HepG2 (cell line): Measurements from ENCODE around the gene ATP9A. TPM values are rescaled to one million over a fixed set of nuclear protein-coding genes. Genes with fewer than 3 reads are reported as not detected.

Experiments used
- ELF4 ChIP-seq: sonication (generic); formaldehyde crosslinking; IDR thresholded peaks from 2 replicates; pipeline ENCODE4 v1.5.0; 2020; ENCODE audit warnings: missing genetic modification reagents, mild to moderate bottlenecking, moderate library complexity, borderline replicate concordance
- GPN1 ChIP-seq: sonication (generic); formaldehyde crosslinking; IDR thresholded peaks from 2 replicates; pipeline ENCODE4 v1.5.1; 2020; ENCODE audit warnings: missing genetic modification reagents, borderline replicate concordance
- PRPF4 ChIP-seq: fragments of 200-400 bp; formaldehyde crosslinking; IDR thresholded peaks from 2 replicates; pipeline ENCODE4 v1.6.1; 2016; ENCODE audit warnings: low read length, low read depth; ENCODE audit not compliant: poor library complexity, severe bottlenecking
- SP5 ChIP-seq: IDR thresholded peaks from 2 replicates; pipeline ENCODE4 v1.6.1; 2016; ENCODE audit warnings: low read depth, borderline replicate concordance
- TEAD2 ChIP-seq: sonication (generic); formaldehyde crosslinking; IDR thresholded peaks from 2 replicates; pipeline ENCODE4 v1.9.0; 2021; ENCODE audit warnings: missing genetic modification reagents
- YEATS4 ChIP-seq: sonication (generic); formaldehyde crosslinking; IDR thresholded peaks from 2 replicates; pipeline ENCODE4 v1.4.0; 2020; ENCODE audit warnings: missing genetic modification reagents, borderline replicate concordance
- ZNF256 ChIP-seq: sonication (generic); formaldehyde crosslinking; conservative IDR thresholded peaks from 2 replicates; pipeline ENCODE4 v1.4.0; 2020; ENCODE audit warnings: missing genetic modification reagents
- ZNF556 ChIP-seq: sonication (generic); formaldehyde crosslinking; IDR thresholded peaks from 2 replicates; pipeline ENCODE4 v1.4.0; 2020; ENCODE audit warnings: mild to moderate bottlenecking, missing genetic modification reagents, borderline replicate concordance
- ZNF557 ChIP-seq: sonication (generic); formaldehyde crosslinking; IDR thresholded peaks from 2 replicates; pipeline ENCODE4 v1.4.0; 2020; ENCODE audit warnings: missing genetic modification reagents
- ZNF614 ChIP-seq: IDR thresholded peaks from 2 replicates; pipeline ENCODE4 v1.6.1; 2018; ENCODE audit warnings: missing biosample characterization, missing genetic modification reagents, inconsistent platforms, borderline replicate concordance
- ZNF670 ChIP-seq: sonication (generic); formaldehyde crosslinking; IDR thresholded peaks from 2 replicates; pipeline ENCODE4 v1.8.0; 2022; ENCODE audit warnings: mild to moderate bottlenecking, missing genetic modification reagents, borderline replicate concordance
- ZSCAN21 ChIP-seq: sonication (generic); formaldehyde crosslinking; IDR thresholded peaks from 2 replicates; pipeline ENCODE4 v1.8.0; 2022; ENCODE audit warnings: mild to moderate bottlenecking, missing genetic modification reagents, moderate library complexity, borderline replicate concordance
- polyA plus RNA-seq, 8 experiments: library from polyadenylated mRNA; depleted of rRNA in 3 of 8; stranded (reverse) in 7 of 8; unstranded in 1 of 8; fragments of >200 nt; fragmentation: Illumina TruSeq in 4 of 8; extraction: Trizol in 4 of 8; gene quantifications; 2 replicates each; pipeline versions ENCODE4 v1.2.1 to v1.2.3, GENCODE V29; 2011 to 2016; ENCODE audit warnings: low read depth in 4 of 8, missing spikeins in 1 of 8, mixed read lengths in 1 of 8; ENCODE audit not compliant: insufficient read depth in 1 of 8
- total RNA-seq, 5 experiments: library from RNA; depleted of rRNA; stranded (reverse); fragments of >200 nt; fragmentation: Illumina TruSeq; extraction: Trizol; gene quantifications; 2 replicates each; pipeline ENCODE4 v1.2.3, GENCODE V29; 2016; ENCODE audit warnings: low read depth in 1 of 5
- TF ChIP-seq, protein P1 (sequence below): sonication (generic); formaldehyde crosslinking; IDR thresholded peaks from 2 replicates; pipeline ENCODE4 v1.9.0; 2021; ENCODE audit warnings: missing genetic modification reagents, borderline replicate concordance
- TF ChIP-seq, protein P2 (sequence below): sonication (generic); formaldehyde crosslinking; IDR thresholded peaks from 2 replicates; pipeline ENCODE4 v1.5.0; 2020; ENCODE audit warnings: missing genetic modification reagents, mild to moderate bottlenecking, borderline replicate concordance
- TF ChIP-seq, protein P3 (sequence below): sonication (generic); formaldehyde crosslinking; IDR thresholded peaks from 2 replicates; pipeline ENCODE4 v1.8.0; 2022; ENCODE audit warnings: mild to moderate bottlenecking, missing genetic modification reagents
- TF ChIP-seq, protein P4 (sequence below): sonication (generic); formaldehyde crosslinking; IDR thresholded peaks from 2 replicates; pipeline ENCODE4 v1.4.0; 2020; ENCODE audit warnings: missing genetic modification reagents, borderline replicate concordance
- TF ChIP-seq, protein P5 (sequence below): sonication (generic); formaldehyde crosslinking; IDR thresholded peaks from 2 replicates; pipeline ENCODE4 v1.4.0; 2020; ENCODE audit warnings: missing genetic modification reagents, borderline replicate concordance
- TF ChIP-seq, protein P6 (sequence below): sonication (generic); formaldehyde crosslinking; IDR thresholded peaks from 2 replicates; pipeline ENCODE4 v1.5.1; 2020; ENCODE audit warnings: mild to moderate bottlenecking, moderate library complexity, missing genetic modification reagents

Gene ATP9A
- total and polyA plus RNA-seq, 2 of the 13 experiments (the other 11 are each of a cell fraction or from before 2014, with no cell fraction given): 11.8 to 18.5 TPM

DNA sequence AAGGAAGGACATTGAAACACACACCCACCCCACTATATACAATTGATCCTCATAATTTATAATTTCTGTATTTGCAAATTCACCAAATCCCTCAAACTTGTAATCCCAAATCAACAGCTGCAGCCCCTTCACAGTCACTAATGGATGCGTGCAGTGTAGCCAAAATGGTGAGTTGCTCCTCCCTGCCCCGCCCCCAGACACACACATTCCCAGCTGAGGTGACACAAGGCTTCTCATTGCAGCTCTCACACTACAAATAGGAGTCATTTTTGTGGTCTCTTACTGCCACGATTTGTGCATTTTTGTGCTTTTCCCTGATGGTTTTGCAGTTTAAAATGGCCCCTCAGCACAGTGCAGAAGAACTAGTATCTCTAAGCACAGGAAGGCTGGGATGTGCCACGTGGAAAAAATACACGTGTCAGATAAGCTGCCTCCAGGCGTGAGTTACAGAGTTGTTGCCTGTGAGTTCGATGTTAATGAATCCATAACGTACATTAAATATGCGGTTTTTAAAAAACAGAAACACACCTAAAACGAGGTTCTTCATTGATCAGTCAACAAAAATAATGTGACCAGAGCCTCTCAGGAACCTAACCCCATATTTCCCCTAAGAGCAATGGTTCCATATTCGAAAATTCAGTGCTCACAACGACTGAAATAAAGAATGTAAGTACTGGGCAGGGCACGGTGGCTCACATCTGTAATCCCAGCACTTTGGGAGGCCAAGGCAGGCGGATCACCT, 8.2 kb downstream of the ATP9A start (continued):
- TF ChIP-seq, protein P1, sequence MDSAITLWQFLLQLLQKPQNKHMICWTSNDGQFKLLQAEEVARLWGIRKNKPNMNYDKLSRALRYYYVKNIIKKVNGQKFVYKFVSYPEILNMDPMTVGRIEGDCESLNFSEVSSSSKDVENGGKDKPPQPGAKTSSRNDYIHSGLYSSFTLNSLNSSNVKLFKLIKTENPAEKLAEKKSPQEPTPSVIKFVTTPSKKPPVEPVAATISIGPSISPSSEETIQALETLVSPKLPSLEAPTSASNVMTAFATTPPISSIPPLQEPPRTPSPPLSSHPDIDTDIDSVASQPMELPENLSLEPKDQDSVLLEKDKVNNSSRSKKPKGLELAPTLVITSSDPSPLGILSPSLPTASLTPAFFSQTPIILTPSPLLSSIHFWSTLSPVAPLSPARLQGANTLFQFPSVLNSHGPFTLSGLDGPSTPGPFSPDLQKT (CRISPR knock-in tag): 0 out of 2 replicates have a peak, but pooled peaks have one; percentile 26
- TF ChIP-seq SP5 (CRISPR knock-in tag) (peak; percentile 57), ELF4 (no peak), PRPF4 (no peak), ZNF557 (CRISPR knock-in tag) (0 out of 2 replicates have a peak, but pooled peaks have one; percentile 28), ZNF556 (CRISPR knock-in tag) (no peak), TEAD2 (CRISPR knock-in tag) (0 out of 2 replicates have a peak, but pooled peaks have one; percentile 20), YEATS4 (CRISPR knock-in tag) (0 out of 2 replicates have a peak, but pooled peaks have one; percentile 17), GPN1 (no peak), ZNF614 (CRISPR knock-in tag) (no peak), ZNF670 (CRISPR knock-in tag) (no peak), ZSCAN21 (CRISPR knock-in tag) (no peak), ZNF256 (CRISPR knock-in tag) (0 out of 2 replicates have a peak, but pooled peaks have one; percentile 33)
- TF ChIP-seq, protein P2, sequence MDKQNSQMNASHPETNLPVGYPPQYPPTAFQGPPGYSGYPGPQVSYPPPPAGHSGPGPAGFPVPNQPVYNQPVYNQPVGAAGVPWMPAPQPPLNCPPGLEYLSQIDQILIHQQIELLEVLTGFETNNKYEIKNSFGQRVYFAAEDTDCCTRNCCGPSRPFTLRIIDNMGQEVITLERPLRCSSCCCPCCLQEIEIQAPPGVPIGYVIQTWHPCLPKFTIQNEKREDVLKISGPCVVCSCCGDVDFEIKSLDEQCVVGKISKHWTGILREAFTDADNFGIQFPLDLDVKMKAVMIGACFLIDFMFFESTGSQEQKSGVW (CRISPR knock-in tag): no peak
- TF ChIP-seq, protein P3, sequence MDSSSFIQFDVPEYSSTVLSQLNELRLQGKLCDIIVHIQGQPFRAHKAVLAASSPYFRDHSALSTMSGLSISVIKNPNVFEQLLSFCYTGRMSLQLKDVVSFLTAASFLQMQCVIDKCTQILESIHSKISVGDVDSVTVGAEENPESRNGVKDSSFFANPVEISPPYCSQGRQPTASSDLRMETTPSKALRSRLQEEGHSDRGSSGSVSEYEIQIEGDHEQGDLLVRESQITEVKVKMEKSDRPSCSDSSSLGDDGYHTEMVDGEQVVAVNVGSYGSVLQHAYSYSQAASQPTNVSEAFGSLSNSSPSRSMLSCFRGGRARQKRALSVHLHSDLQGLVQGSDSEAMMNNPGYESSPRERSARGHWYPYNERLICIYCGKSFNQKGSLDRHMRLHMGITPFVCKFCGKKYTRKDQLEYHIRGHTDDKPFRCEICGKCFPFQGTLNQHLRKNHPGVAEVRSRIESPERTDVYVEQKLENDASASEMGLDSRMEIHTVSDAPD (CRISPR knock-in tag): 0 out of 2 replicates have a peak, but pooled peaks have one; percentile 9
- TF ChIP-seq, protein P4, sequence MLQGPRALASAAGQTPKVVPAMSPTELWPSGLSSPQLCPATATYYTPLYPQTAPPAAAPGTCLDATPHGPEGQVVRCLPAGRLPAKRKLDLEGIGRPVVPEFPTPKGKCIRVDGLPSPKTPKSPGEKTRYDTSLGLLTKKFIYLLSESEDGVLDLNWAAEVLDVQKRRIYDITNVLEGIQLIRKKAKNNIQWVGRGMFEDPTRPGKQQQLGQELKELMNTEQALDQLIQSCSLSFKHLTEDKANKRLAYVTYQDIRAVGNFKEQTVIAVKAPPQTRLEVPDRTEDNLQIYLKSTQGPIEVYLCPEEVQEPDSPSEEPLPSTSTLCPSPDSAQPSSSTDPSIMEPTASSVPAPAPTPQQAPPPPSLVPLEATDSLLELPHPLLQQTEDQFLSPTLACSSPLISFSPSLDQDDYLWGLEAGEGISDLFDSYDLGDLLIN (CRISPR knock-in tag): peak; percentile 42; the same call in 1 of the 2 replicates
- TF ChIP-seq, protein P5, sequence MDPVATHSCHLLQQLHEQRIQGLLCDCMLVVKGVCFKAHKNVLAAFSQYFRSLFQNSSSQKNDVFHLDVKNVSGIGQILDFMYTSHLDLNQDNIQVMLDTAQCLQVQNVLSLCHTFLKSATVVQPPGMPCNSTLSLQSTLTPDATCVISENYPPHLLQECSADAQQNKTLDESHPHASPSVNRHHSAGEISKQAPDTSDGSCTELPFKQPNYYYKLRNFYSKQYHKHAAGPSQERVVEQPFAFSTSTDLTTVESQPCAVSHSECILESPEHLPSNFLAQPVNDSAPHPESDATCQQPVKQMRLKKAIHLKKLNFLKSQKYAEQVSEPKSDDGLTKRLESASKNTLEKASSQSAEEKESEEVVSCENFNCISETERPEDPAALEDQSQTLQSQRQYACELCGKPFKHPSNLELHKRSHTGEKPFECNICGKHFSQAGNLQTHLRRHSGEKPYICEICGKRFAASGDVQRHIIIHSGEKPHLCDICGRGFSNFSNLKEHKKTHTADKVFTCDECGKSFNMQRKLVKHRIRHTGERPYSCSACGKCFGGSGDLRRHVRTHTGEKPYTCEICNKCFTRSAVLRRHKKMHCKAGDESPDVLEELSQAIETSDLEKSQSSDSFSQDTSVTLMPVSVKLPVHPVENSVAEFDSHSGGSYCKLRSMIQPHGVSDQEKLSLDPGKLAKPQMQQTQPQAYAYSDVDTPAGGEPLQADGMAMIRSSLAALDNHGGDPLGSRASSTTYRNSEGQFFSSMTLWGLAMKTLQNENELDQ (CRISPR knock-in tag): no peak
- TF ChIP-seq, protein P6, sequence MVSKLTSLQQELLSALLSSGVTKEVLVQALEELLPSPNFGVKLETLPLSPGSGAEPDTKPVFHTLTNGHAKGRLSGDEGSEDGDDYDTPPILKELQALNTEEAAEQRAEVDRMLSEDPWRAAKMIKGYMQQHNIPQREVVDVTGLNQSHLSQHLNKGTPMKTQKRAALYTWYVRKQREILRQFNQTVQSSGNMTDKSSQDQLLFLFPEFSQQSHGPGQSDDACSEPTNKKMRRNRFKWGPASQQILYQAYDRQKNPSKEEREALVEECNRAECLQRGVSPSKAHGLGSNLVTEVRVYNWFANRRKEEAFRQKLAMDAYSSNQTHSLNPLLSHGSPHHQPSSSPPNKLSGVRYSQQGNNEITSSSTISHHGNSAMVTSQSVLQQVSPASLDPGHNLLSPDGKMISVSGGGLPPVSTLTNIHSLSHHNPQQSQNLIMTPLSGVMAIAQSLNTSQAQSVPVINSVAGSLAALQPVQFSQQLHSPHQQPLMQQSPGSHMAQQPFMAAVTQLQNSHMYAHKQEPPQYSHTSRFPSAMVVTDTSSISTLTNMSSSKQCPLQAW (CRISPR knock-in tag): no peak
